PFSK-1 (cell line): ENCODE data around the gene MOG.

Experiments used
- FOXP2 ChIP-seq: optimal IDR thresholded peaks from 2 replicates; pipeline ENCODE3; 2011; ENCODE audit warnings: borderline replicate concordance, control low read depth, inconsistent platforms; ENCODE audit not compliant: insufficient read depth; ENCODE audit errors: extremely low read length, extremely low read depth
- POLR2AphosphoS5 ChIP-seq: IDR thresholded peaks from 2 replicates; pipeline ENCODE4 v1.6.1; 2012; ENCODE audit warnings: low read depth, mild to moderate bottlenecking, control low read depth, low read length, moderate library complexity
- REST ChIP-seq, 2 experiments: IDR thresholded peaks; 2 replicates each; pipeline versions ENCODE4 v1.6.1 to v1.8.0; 2011 to 2012; ENCODE audit warnings: low read depth in 2 of 2, low read length in 2 of 2, control low read depth in 1 of 2, inconsistent platforms in 1 of 2, mild to moderate bottlenecking in 1 of 2, moderate library complexity in 1 of 2; ENCODE audit not compliant: insufficient read depth in 1 of 2
- SIN3A ChIP-seq: IDR thresholded peaks from 2 replicates; pipeline ENCODE4 v1.6.1; 2012; ENCODE audit warnings: mild to moderate bottlenecking, low read length, moderate library complexity, borderline replicate concordance; ENCODE audit not compliant: insufficient read depth
- TAF1 ChIP-seq: IDR thresholded peaks from 2 replicates; pipeline ENCODE4 v1.6.1; 2012; ENCODE audit warnings: low read length, control low read depth, borderline replicate concordance; ENCODE audit not compliant: insufficient read depth

DNA sequence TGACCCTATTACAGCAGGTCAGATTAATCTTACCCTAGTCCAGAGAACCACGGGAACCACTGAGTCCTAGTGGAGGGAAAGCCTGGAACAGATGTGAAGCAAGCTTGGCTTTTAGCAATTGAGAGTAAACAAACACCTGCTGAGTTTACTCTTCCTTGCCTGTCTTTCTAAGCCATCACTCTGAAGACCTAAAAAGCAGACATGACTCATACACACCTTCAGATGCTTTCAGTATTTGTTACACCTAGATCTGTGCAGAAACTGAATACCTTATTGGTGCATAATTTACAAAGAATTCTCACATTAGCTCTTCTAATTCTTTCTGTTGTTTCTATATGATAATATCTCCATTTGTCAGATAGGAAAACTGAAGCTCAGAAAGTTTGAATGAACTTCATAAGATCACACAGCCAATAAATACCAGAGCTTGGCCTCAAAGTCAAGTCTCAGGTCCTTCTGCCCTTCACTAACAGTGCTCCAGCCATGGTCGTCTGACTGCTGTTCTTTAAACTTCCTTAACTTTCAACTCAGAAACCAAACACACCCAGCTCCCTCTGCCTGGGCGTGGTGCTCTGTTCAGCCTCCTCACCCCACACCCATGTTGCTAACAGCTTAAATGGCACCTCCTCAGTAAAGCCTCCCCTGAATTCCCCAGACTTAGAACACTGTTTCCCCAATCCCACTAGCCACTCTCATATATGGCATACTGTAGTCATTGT is 15.3 kb upstream of the MOG start:
- TF ChIP-seq TAF1, result no peak
- TF ChIP-seq POLR2AphosphoS5, result no peak
- no peak for TF ChIP-seq SIN3A
- no peak for TF ChIP-seq REST (IDR thresholded peaks at IDR 0.05; ENCODE audit: insufficient read depth in 1 of 2, low read depth in 2 of 2, low read length in 2 of 2)
- TF ChIP-seq FOXP2, result no peak
